Mucosa of descending colon (tissue), 3 donors: ENCODE measurements around the gene UBA7. TPM values are rescaled to one million over a fixed set of nuclear protein-coding genes. Genes with fewer than 3 reads are reported as not detected.
A peak's percentile ranks its signal among the peaks of the same experiment; 100 is the strongest.

Experiments
- ATAC-seq: fragments of 200-7000 bp; cut with Tn5 transposase; one replicate; pipeline ENCODE4 v1.9.1; 2020; ENCODE audit warnings: mild to moderate bottlenecking, moderate library complexity
- DNase-seq, 3 donors: peaks; one replicate each; pipeline ENCODE4 v3.0.0-alpha.2; 2020
- H3K36me3 ChIP-seq: fragments of 200-600 bp; one replicate; pipeline ENCODE4 v1.8.0; 2021; ENCODE audit warnings: low read depth, mild to moderate bottlenecking
- H3K4me1 ChIP-seq: fragments of 200-600 bp; one replicate; pipeline ENCODE4 v1.8.0; 2021; ENCODE audit warnings: low read depth, mild to moderate bottlenecking
- H3K4me3 ChIP-seq: fragments of 200-600 bp; one replicate; pipeline ENCODE4 v1.8.0; 2021; ENCODE audit warnings: mild to moderate bottlenecking
- H3K9me3 ChIP-seq: fragments of 200-600 bp; one replicate; pipeline ENCODE4 v1.8.0; 2021; ENCODE audit warnings: mild to moderate bottlenecking
- intact Hi-C, 2 donors: fragments of 100-400 bp; cut with DNase I in 1 of 2; cut with micrococcal nuclease in 1 of 2; formaldehyde crosslinking; loops; one replicate each; pipeline versions ENCODE4 v1.11.0 to v1.11.1; 2022; cut with DNase I, micrococcal nuclease
- total RNA-seq, 3 donors: library from RNA; stranded (reverse); fragmentation: NEBNext Ultra II Directional in 2 of 3; extraction: Animal tissue kit (Norgen Biotek cat#: 25700) in 2 of 3; gene quantifications; one replicate each; pipeline versions ENCODE4 v1.2.1 to v1.2.4, GENCODE V29; 2021 to 2023
- TF ChIP-seq, protein P1 (sequence below): fragments of 200-600 bp; IDR thresholded peaks from one replicate; pipeline ENCODE4 v1.8.0; 2022; ENCODE audit warnings: antibody characterized with exemption, mild to moderate bottlenecking
- donor health status: DM: no; HTN: no; CAD: no; lungs with moderate emphysema.
- donor health status: DM: no; HTN: no; CAD: no.
- donor health status: DM: no; HTN: yes; CAD: no.

The UBA7 gene
- total RNA-seq, 3 donors from 2014 or later = 90.3 to 192 (median 139) TPM

DNA sequence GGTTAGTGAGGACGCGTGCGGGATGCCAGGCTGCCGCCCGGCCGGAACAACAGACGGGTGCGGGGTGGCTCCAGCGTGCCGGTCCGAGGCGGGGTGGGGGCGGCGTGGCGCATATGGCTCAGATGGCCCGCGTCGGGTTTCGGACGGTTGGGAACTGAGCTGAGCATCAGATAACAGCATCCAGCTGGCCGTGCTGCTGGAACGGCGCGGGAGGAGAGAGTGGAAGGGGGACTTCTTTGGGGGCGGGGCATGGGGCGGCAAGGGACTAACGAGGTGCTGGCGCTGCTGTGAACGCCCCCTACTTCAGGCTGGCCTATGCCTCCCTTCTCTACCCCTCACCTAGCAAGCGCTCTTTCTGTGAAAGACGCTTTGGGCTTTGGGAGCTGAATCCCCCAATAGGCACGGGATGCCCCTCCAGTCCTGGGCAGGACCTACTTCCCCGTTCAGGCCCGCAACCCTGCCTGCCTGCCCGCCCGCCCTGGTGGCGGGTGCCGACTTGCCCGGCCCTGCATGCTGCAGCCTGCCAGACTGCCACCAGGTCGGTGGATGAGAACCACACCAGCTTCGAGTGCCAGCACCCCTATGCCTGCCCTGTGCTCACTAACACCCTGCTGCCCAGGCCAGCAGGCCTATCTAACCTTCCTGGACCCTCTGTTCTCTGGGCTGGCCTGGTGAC, 10.2 kb downstream of the UBA7 start:
- TF ChIP-seq, protein P1, sequence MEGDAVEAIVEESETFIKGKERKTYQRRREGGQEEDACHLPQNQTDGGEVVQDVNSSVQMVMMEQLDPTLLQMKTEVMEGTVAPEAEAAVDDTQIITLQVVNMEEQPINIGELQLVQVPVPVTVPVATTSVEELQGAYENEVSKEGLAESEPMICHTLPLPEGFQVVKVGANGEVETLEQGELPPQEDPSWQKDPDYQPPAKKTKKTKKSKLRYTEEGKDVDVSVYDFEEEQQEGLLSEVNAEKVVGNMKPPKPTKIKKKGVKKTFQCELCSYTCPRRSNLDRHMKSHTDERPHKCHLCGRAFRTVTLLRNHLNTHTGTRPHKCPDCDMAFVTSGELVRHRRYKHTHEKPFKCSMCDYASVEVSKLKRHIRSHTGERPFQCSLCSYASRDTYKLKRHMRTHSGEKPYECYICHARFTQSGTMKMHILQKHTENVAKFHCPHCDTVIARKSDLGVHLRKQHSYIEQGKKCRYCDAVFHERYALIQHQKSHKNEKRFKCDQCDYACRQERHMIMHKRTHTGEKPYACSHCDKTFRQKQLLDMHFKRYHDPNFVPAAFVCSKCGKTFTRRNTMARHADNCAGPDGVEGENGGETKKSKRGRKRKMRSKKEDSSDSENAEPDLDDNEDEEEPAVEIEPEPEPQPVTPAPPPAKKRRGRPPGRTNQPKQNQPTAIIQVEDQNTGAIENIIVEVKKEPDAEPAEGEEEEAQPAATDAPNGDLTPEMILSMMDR = no peak
- DNase-seq = peak in 2 of 3 donors; percentile 50 to 80
- intact Hi-C loops = loop anchor here (5.0 kb wide), 2 partner anchors 34 to 39 kb away; no protein-coding TSS in a partner anchor
- H3K4me1 ChIP-seq = peaks cover 16% of the 10 kb centered on the region
- peak; percentile 5 for ATAC-seq
- H3K9me3 ChIP-seq = no peaks in the 10 kb centered on the region
- H3K36me3 ChIP-seq = no peaks in the 10 kb centered on the region
- H3K4me3 ChIP-seq = peak overlapping the region; percentile 51

DNA sequence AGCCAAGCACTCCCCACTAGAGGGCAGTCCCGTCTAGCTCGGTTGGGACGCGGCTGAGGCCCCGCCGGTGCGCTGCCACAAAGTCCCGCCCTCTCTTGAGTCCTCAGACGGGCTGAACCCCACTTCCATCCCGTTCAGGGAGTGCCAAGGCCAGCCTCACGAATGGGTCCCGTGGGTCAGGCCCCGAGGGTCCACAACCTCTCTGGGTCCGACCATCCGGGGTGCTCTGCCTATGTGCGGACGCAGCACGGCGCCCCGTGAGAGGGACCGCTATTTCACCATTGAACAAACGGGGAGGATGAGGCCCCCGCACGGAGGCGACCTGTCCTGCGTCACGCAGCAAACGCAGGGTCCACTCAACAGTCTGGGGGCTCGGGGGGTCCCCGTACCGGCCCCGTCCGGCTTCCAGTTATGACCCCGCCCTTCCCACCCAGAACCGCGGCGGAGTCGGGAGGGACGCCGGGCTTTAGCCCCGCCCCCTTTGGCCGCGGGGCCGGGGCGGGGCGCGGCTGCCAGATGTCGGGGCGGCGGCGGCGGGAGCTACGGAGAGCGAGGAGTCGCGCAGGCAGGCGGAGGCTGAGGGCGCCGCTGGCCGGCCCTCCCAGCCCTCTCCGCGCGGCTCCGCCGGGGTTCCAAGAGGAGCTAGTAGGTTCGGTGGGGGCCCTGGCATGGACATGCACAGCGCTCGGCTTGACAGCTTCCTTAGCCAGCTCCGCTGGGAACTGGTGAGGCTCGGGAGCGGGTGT, 10.9 kb downstream of the UBA7 start, which contains the start of gene INKA1:
TSS of gene INKA1 (plus strand) at position 543 of the 746 bp plus-strand sequence. CDS start at position 675, 132 bp downstream.
- Histone ChIP-seq H3K36me3 (no peaks in the 10 kb centered on the region), H3K4me3 (peak within 1 kb of the TSS; percentile 51), H3K4me1 (peaks cover 16% of the 10 kb centered on the region), H3K9me3 (no peaks in the 10 kb centered on the region)
- DNase-seq = peak; percentile 91 to 95 (median 94)
- TF ChIP-seq, protein P1 = peak; percentile 92
- peak; percentile 91 for ATAC-seq
- intact Hi-C loops = loop anchor here (5.0 kb wide), 2 partner anchors 34 to 39 kb away; no protein-coding TSS in a partner anchor

DNA sequence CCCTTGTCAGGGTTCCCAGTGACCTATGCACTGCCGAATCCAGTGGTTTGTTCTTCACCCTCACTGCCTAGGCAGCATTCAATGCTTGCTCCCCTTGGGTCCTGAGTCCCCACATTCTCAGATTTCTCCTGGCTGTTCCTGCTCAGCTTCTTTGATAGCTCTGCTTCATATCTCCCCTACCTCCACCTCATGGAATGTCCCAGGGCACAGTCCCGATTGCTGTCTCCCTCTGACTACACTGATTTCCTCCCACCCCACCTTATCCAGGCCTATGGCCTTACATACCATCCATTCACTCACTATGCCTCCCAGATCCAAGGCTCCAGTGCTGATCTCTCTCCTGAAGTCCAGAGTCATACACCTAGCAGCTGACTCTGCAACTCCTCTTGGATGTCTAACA, 12.6 kb downstream of the UBA7 start:
- TF ChIP-seq, protein P1 = no peak
- intact Hi-C loops = loop anchor here (5.0 kb wide), 2 partner anchors 36 to 41 kb away; no protein-coding TSS in a partner anchor
- no peak for DNase-seq
- Histone ChIP-seq H3K4me1 (peaks cover 16% of the 10 kb centered on the region), H3K9me3 (no peaks in the 10 kb centered on the region), H3K36me3 (no peaks in the 10 kb centered on the region), H3K4me3 (no peak overlapping the region)
- ATAC-seq = no peak

DNA sequence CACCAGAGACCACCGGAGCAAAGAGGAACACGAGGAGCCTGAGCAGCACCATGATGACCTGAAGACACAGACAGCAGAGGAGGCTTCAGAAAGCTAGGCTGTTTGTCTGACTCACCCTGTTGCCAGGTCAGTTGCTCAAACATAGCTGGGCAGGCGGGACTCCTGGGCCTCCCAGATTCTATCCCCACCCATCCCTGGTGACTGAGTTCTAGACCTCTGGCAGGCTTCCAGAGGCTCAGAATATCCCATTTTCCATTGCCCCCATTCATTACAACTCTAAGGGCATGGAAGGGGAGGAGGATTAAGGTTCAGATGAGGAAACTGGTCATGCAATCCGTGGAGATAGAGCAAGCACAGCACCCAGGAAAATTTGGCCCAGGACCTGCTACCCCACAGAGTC, 14.0 kb downstream of the UBA7 start, which contains the start of gene CDHR4:
TSS of gene CDHR4 (minus strand) at position 113 of the 400 bp plus-strand sequence. CDS start at position 52, 61 bp downstream.
- no peak for ATAC-seq
- Histone ChIP-seq H3K9me3 (no peaks in the 10 kb centered on the region), H3K4me1 (peaks cover 8% of the 10 kb centered on the region), H3K36me3 (no peaks in the 10 kb centered on the region), H3K4me3 (no peak within 1 kb of the TSS)
- TF ChIP-seq, protein P1 = no peak
- DNase-seq = no peak
- intact Hi-C loops = loop anchor here (5.0 kb wide), 2 partner anchors 38 to 43 kb away; no protein-coding TSS in a partner anchor

DNA sequence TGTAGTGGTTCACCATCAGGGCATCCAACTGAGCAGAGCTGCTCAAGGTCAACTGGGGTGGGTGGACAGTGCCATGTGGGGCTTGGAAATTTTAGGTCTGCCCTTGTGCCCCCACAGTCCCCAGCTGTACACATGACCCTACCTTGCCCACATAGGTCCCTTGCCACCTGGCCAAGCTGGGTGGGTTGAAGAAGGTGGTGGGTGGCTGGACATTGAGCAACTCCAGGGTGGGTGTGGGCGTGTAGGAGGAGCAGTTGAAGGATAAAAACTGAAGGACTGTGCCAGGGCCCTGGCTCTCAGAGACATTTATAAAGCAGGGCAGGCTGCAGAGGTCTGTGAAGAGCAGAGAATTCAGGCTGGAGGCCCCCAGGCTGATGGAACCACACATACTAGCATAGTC, 14.6 kb downstream of the UBA7 start:
- Histone ChIP-seq H3K4me3 (no peak overlapping the region), H3K4me1 (peaks cover 7% of the 10 kb centered on the region), H3K36me3 (no peaks in the 10 kb centered on the region), H3K9me3 (no peaks in the 10 kb centered on the region)
- ATAC-seq = no peak
- intact Hi-C loops = no loop called here
- TF ChIP-seq, protein P1 = no peak
- peak in 1 of 3 donors; percentile 7 for DNase-seq
